HG03196 (cell line): Measurements from ENCODE around the gene ASXL1.
"Not testable (repeated sequence)": the region's sequence is repeated elsewhere in the genome, so short reads cannot be mapped to it uniquely, and the experiment has no call there.

Source experiments
- ATAC-seq: cut with Tn5 transposase; IDR thresholded peaks from one replicate; pipeline ENCODE4 v1.9.1; 2021; ENCODE audit not compliant: unreplicated experiment

Gene ASXL1

DNA sequence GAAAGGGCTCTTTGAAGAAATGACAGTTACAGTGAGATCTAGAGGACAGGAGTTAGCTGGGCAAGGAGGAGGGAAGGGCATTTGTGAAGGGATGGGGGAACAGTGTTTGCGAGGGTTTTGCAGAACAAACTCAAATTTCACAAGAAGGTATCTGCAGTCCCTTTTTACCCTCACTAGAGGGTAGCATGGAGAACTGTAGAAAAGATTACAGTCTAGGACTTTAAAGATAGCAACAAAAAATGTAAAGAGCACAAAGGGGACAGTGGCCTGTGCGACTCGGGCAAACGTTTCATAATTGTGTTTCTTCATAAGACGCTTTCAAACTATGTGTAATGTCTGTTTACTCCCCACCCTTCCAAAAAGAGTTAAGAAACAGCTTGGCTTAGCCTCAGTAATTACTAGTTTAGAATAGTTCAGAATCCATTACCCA lies 21.2 kb upstream of the ASXL1 start:
- no peak for ATAC-seq

DNA sequence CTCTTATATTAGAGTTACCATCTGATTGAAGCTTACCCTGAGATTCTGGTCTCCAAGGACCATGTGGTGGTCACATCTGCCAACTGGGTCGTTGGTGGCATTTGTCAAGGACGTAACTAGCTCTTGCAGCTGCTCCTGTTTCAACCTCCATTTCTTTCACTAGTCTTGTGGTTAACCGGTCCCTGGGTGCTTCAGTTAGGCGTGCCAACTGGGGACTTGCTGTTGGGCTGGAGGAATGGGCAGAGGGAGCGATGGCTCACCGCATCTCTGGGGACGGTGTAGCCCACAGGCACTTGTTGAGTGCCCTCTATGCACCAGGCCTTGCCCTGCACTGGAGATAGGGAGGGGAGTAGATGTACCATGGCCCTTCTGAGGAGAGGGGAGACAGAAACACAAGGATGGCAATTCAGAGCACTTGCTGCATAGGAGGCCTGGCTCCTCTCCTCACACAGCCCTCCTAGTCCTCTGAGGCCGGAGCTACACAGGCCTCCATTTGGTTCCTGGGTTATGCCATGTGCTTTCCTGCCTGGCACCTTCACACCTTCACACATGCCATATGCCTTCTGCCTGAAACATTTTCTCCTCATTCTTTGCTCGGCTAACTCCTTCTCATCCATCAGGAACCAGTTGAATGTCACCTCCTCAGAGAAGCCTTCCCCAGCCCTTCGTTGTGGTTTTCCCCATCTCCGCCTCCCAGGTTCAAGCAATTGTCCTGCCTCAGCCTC lies 20.0 kb upstream of the ASXL1 start:
- no peak for ATAC-seq

DNA sequence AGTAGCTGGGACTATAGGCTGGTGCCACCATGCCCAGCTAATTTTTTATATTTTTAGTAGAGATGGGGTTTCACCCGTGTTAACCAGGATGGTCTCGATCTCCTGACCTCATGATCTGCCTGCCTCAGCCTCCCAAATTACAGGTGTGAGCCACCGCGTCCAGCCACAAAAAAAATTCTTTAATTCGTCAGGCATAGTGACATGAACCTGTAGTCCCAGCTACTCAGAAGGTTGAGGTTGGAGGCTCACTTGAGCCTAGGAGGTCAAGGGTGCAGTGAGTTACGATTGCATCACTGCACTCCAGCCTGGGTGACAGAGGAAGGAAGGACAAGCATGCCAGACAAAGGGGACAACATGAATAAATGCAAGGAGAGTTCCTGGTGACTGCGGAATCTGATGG lies 19.5 kb upstream of the ASXL1 start:
- ATAC-seq: no peak

DNA sequence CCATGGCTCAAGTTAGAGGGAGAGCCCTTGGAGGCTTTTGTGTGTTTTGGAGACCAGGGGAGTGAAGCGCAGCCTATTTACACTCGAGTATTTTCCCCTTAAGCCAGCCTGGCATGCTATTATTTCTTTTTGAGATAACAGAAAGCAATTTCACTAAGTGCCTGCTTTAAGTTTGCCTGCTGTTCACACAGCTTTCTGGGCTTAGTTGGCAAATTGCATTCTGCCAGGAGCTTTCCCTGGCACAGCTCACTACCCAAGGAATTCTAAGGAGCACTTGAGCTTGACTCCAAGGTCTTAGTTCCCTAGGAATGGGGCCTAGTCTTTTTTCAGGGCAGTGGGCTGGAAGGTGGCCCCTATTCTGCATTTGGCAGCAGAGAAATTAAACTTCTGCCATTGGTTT lies 19.0 kb upstream of the ASXL1 start:
- ATAC-seq: no peak

DNA sequence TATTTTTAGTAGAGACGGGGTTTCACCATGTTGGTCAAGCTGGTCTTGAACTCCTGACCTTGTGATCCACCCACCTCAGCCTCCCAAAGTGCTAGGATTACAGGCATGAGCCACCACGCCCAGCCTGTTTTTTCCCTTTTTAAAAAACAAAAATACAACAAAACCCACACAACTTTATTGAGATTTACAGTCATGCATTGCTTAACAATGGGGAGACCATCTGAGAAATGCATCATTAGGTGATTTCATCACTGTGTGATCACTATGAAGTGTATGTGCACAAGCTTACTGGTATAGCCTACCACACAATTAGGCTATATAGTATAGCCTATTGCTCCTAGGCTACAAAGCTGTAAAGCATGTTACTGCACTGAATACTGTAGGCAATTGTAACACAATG lies 17.1 kb upstream of the ASXL1 start:
- not testable (repeated sequence) for ATAC-seq

DNA sequence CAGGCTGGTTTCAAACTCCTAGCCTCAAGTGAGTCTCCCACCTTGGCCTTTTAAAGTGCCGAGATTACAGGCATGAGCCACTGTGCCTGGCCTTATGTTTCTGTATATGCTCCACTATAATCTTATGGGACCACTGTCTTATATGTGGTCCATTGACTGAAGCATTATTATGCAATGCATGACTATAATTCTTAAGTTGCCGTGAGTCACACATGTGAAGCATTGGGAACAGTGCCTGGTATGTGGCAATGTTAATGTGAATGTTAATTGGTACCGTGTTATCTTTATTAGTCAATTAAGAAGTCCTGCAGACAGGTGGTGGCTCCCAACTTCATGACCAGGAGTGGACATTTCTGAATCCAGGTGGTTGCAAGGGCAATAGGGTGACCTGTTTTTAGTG lies 14.7 kb upstream of the ASXL1 start:
- no peak for ATAC-seq

DNA sequence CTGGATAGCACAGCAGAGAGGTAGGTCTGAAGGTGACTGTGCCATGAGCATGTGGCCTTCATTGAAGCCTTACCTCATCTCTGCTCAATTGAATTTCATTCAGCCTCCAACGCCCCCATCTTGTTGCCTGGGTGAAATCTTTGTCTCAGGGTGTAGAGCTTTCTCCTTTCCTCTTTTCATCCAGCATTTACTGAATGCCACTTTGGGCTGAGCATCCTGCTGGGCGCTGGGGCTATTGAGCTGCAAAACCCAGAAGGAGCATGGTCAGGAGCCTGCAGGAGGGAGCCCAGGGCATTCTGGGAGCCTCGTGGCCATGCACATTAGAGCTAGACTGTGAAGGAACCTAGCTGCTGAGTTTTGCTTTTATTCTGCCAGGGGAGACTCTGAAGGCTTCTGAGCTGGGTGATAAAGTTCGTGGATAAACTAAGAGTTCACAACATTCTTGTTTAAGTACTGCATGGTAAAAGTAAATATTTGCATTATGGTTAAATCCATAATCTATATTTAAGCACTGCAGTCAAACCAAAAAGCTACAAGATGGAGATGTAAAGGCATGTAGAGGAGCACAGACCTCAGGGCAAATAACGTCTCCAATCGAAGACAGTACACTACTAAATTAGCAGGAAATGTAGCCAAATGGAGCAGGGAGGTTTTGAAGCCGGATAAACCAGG lies 13.2 kb upstream of the ASXL1 start:
- no peak for ATAC-seq

DNA sequence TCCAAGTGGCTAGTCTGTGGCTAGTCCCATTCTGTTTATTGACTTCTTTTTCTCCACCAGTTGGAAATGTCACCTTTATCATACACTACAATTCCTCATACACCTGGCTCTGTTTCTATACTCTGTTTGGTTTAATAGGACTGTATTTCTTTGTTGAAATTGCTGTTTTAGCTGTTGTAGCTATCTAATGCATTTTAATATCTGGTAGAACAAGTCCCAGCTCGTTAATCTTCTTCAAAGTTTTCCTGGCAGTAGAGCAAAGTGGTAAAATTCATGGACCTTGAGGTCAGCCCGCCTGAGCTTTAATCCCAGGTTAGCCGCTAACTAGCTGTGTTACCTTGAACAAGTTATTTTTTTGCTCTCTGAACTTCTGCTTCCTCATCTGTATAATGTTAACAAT lies 9.9 kb upstream of the ASXL1 start:
- no peak for ATAC-seq

DNA sequence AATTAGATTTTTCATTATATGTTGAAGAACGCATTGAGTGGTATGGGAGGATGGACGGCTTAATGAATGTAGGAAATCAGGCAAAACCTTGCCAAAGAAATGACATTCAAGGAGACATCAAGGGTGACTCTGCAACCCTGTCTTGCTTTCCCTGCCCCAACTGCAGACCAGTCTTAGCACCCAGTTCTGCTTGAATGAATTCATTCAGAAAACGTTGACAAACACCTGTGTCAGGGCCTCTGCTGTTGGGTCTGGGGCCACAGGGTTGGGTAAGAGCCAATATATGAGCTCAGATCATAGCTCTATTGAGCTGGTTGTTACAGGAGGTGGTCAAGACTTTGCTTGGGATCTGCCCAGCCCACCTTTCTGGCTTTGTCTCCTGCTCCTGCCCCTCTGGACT lies 7.7 kb upstream of the ASXL1 start:
- no peak for ATAC-seq

DNA sequence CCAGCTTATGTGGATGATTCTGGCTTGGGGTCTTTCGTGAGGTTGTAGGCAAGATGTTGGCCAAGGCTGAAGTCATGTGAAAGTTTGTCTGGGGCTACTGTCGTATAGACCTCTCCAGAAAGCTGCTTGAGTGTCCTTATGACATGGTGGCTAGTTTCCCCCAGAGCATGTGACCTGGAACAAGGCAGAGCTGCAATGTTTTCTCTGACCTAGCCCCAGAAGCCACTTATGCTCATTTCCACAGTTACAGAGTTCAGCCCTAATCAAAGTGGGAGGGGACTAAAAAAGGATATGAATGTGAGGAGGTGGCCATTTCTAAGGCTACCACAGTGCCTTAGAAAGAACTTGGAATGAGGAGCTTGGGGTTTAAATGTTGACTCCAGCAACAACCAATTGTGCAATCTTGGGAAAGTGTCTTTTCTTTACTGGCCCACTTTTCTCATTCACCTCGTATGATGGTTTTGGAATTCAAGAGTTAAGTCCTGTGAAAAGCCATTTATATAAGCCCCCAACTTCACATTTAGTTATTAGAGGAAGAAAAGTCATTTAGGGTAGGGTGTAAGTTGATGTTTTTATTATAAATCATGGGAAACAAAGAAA lies 5.9 kb upstream of the ASXL1 start:
- ATAC-seq: no peak

DNA sequence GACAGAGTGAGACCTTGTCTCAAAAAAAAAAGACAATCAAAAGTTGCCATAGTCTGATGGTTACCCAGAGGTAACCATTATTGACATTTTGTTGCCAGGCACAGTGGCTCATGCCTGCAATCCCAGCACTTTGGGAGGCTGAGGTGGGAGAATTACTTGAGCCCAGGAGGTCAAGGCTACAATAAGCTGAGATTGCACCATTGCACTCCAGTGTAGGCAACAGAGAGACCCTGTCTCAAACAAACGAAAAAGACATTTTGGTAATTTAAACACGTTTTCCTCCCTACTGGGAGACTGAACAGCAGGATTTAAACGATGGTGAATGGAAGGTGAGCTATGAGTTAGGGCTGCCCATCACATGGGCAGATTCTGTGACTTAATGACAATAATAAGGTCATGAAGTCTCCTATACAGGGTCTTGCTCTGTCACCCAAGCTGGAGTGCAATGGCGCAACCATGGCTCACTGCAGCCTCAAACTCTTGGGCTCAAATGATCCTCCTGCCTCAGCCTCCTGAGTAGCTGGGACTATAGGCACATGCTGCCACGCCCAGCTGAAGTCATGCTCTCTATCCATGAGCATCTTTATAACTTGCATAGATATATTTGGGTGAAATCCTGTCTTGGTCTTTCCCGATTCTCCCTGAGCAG lies 4.2 kb upstream of the ASXL1 start:
- ATAC-seq: no peak

DNA sequence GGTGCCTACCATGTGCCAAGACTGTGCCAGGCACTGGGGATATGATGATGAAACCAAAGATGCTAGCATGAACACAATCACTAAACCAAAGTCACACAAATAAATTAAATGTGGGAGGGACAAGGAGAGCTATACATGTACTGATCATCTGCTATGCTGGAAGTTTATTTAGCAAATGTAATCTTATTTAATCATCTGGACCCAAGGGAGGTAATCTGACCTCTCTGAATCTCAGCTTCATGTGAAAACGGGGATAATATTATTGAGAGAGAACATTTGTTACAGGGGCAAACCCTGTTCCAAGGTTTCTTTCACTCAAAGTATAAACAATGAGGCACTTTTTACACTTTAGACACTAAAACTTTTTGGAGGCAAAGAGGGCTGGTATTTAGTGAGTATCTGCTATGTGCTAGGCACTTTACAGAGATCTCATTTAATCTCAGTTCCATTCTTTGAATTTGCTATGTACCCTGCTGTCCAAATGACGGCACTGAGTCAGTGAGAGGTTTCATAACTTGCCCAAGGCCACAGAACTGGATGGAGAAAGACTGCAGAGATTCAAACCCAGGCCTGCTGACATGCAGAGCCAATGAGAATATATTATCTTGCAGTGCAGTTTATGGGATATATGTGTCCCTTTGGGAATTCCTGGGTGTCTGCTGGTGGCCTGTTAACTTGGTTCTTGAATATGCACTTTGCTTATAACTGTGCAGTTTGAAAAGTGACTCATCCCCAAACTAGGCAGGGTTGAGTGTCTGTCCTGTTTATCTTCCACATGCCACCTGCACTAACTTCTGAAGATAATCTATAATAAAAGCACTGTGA lies 3.3 kb upstream of the ASXL1 start:
- no peak for ATAC-seq

DNA sequence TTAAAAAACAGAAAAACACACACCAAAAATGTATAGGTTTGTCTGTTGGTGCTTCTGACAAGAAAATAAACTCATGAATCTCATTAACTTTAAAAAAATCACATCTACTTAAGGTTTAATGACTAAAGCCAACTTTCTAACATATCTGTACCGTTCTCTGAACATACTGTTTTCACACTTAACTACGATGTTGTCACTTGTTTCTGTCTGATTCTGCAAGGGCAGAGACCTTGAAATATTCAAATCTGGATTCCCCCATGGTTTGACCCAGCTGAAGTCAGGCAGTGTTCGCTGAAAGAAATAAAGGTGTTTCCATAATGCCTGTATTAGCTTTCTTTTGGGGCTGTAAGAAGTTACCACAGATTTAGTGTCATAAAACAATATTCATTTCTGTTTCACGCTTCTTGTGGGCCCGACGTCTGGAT lies 2.7 kb upstream of the ASXL1 start:
- ATAC-seq: no peak

DNA sequence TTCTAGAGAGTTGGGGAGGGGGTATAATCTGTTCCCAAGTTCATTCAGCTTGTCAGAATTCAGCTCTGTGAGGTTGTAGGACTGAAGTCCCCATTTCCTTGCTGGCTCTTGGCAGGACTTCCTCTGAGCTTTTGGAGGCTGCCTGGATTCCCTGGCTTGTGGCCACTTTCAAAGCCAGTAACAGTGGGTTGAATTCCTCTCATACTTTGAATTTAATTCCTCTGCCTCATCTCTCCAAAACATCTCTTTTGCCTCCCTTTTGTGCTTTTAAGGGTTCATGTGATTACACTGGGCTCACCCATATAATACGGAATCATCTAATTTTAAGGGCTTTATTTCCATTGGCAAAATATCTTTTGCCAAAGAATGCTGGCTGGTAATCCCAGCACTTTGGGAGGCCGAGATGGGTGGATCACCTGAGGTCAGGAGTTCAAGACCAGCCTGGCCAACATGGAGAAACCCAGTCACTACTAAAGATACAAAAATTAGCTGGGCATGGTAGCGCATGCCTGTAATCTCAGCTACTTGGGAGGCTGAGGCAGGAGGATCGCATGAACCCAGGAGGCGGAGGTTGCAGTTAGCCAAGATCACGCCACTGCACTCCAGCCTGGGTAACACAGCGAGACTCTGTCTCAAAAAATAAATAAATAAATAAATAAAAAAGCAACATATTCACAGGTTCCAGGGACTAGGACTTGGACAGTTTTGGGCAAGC lies 2.1 kb upstream of the ASXL1 start:
- not testable (repeated sequence) for ATAC-seq

DNA sequence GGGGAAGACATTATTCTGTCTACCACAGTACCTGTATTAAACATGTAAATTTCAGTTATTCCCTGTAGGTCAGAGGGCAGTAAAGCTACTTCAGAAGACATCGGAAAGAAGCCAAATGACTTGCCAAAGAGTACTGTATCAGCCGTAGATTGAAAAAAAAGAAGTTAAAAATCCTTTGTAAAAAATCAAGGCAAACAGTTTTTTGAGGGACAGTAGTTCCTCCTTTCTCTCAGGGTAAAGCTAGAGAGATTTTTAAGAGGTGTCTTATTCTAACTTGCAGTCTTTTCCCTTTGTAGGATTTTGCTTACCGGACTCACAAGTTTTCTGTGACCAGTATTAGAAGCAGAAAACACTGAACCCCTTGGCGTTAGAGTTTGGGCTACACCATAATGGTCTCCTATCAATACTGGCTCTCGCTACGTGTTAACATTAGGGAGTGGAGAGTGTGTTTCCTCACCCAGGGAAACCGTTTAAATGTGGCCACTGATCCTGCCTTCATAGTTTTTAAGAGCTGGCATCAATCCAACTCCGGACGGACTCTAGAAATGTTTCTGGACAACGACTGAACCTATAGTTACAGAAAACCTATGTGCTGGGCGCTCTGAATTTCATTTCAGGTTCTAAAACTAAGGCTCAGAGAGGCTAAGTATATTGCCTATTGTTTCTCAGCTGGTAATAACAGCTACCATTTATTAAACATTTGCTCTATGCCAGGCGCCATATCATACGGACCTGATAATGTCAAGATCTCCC lies 1.3 kb upstream of the ASXL1 start:
- no peak for ATAC-seq

DNA sequence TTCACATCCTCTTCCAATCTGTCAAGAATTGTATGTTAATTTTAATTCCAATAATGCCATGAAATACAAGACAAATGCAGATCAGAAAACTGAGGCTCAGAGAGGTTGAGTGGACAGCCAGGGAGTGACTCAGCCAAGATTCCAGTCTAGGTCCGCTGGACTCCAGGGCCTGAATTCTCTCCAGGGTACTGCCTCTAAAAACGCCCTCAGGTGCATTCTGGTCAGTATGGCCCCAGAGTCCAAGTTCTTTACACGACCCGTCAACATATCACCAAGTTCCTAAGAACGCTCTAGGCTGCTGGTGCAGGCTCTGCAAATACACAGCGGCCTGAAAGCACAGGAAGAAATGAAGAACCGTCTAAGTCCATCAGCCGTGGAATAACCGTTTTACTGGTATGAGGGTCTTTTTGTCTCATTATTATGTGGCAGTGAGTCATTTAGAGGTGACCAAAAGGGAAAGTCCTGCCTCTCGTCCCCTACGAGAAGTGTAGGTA lies 709 bp upstream of the ASXL1 start:
- ATAC-seq: no peak

DNA sequence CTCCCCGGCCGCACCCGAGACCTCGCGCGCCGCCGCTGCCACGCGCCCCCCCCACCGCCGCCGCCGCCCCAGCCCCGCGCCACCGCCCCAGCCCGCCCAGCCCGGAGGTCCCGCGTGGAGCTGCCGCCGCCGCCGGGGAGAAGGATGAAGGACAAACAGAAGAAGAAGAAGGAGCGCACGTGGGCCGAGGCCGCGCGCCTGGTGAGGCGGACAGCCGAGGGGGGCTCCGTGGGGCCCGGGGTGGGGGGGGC lies 426 bp downstream of the ASXL1 start:
- no peak for ATAC-seq

DNA sequence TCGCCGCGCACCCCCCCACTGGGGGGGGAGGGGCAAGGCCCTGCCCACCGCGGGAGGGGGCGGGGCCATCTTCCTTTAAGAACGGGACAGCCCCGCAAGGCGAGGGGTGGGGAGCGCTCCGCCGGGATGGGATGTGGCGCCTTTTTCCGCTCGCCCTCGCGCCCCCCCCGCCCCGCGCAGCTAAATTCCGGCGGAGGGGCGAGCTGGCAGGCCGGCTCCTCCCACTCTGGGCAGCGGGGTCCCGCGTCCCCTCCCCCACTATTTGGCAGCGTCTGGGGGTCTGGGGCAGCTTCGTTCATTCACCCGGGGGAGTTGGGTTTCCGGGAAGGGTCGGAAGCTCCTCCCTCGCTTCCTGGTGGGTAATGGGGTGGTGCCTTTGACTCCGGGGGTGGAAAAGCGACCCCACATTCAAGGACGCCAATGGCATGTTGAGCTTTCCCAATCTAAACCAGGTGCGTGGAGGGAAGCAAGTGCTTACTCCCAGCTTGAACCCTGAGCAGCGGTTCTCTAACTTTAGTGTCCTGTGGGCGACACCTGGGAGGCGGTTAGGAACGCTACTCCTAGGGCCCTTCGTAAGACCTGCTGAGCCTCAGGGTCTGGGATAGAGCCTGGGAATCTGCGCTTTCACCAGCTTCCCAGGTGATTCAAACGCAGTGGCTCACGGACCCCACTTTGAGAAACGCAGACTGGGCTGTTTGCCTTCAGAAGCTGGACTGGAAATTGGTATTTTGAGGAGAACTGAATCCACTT lies 927 bp downstream of the ASXL1 start:
- no peak for ATAC-seq
